ENCODE results near the gene TOMM20.
A peak's percentile ranks its signal among the peaks of the same experiment; 100 is the strongest.
"Not testable (repeated sequence)": the region's sequence is repeated elsewhere in the genome, so short reads cannot be mapped to it uniquely, and the experiment has no call there.

Gene TOMM20

DNA sequence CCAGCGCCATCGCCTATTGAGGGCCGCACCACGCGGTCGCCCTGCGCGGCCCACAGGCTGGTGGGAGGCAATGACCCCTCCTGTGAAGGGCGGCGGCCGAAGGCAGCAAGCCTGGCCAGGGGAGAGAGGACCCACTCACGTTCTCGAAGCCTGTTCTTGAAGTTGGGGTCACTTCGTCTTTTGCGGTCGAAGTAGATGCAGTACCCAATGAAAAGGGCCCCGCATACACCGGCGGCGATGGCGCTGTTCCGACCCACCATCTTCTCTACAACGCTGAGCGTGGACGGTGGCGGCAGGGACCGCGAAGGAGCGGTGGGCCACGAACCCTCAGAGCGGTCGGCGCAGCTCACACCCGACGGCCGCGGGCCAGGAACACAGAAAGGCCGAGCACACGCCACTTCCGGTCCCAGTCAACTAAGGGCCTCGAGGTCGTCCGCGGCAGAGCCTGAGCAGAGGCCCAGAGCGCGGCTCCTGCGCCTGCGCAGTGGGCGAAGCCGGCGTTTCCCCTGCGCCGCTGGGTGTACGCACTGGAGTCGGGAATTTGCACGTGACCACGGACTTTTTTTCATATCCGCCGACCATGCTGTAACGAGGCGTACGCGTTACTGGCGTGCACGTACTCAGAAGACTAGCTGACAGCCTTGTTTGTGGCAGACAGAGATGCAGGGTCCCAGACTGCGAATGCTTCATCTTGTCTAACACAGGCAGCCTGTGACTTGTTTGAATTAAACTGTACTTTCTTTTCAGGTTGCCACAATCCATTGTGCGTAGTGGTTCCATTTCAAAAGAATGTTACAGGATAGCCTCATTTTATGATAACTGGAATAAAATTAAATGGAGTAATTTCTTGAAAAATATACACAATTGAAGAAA is at the start of gene TOMM20:
Gene TOMM20, minus strand, starts transcription at position 382 of the 873 bp plus-strand sequence. Its CDS starts 122 bp downstream, at position 260.
- DNase-seq: peak; percentile 99

DNA sequence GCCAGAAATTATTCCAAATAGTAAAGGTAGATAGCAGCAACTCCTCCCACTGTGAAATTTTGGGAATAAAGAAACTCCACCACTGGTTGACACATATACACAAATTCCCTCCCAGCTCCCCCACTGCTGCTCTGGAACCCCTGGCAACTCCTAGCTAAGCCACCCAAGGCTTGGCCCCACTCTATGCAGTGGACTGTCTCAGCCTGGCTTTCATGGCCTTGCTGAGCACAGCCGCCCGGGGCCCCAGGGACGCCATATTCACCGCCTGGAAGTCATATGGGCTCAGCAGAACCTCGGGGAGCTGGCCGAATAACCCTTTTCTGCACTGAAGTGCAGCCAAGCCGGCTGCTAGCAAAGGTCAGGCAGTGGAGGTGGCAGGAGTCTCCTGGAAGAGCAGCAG is 47.8 kb upstream of the TOMM20 start:
- DNase-seq: no peak

DNA sequence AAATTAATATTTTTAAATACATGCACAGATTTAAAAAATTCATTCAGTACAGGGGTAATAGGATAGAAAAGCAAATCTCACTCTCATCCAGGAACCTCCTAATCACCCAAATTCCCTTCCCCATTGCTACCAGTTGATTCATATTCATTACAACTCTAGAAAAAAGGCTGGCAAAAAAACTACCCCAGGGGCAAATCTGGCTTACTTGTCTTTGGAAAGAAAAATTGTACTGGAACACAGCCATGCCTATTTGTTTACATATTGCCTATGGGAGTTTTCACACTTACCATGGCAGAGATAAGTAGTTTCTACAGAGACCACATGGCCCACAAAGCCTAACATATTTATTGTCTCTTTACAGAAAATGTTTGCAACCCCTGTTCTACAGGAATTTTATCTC is 41.3 kb upstream of the TOMM20 start:
- DNase-seq: no peak

DNA sequence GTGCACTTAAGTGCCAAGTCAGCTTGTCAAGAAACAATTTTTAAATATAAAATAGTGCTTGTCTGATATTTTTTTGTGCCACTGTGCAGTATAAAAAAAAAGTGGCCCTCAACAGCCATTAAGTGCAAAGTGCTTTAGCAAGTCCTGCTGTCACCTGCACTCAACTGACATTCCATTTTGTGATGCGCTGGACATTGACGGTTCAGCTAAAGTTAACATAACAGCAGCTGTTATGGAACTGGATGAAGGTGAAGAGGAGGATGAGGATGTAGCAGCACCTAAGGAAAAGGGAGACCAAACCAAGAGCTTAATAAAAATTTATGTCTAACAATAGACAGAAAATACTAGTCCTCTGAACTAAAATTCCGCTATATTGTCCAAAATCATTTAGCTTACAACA is 39.7 kb upstream of the TOMM20 start:
- no peak for DNase-seq

DNA sequence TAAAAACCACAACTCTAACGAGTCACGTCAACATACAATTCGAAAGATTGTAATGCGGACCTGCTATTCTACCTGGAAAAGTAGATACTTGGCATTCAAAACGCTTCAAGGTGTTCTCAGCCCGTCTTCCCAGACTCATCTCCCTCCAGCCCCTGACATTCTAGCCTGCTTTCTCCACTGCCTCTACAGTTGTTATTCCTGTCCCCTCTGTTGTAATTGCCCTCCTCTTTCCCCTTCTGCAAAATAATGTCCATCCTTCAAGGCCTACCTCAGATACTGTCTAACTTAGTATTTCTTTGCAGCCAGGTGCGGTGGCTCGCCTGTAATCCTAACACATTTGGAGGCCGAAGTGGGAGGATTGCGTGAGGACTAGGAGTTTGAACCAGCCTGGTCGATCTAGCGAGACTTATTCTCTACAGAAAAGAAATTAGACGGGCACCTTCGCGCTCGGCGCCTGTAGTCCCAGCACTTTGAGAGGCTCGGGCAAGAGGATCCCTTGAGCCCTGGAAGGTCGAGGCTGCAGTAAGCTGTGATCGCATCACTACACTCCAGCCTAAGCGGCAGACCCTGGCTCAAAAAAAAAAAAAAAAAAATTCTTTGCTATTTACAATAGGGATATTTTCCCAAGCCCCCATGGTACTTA is 33.2 kb upstream of the TOMM20 start:
- DNase-seq: no peak

DNA sequence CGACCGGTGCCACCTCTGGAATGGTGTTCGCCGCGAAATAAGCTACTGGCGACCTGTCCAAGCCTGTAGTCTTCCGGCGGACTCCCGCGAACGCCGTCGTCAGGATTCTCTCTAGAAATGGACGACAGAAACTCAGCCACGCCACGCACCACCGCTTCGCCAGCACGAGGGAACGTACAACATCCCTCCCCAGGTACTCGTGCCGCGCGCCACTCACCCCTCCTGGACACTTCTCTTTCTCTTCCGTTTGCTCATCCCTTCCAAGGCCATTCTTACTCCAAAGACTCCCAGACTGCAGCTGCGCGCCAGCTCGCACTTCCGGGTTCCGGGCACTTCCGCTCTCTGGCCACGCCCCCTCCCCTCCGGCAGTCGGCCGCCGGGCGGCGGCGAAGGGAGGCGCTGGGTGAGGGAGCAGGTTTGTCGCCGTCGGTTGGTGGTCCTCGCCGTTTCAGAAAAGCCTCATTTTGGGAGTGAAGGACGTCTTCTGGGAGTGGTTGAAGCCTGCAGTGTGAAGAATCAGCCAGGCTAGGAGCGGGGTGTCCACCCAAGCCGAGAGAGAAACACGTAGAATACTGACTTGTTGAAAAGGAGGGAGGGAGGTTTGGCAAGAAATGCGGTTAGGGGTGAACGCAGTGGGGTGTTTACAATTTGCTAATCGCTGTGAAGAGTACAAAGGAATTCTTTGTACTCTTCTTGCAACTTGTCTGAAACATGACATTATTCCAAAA is 32.5 kb upstream of the TOMM20 start, which contains the start of gene RBM34:
Gene RBM34, minus strand, starts transcription at position 294 of the 728 bp plus-strand sequence. Its CDS starts 24 bp downstream, at position 270.
- DNase-seq: peak; percentile 91 to 92

DNA sequence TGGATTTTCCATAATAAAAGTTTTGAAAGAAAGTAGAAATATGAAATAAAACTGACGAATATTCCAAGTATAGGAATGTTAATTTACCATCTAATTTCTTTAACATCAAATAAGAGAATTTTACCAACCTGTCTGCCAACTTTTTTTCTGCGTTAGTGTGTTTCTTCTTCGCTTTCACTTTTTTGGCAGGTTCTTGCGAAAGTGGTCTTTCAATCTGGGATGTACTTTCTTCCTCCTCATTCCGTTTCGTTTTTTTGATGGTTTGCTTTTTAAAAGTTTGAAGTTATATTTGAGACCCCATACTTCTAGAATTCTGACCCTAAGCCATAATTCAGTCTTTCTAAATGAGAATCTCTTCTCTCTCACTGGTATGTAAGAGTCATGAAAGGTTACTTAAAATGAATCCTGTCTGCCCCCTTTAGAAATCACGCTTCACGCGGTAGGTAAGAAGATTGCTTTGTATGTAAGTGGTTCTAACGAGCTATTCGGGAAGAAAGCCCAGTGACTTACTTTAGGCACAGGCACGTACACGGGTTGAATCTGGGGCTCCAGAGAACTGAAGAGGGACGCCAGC is 31.8 kb upstream of the TOMM20 start:
- no peak for DNase-seq

DNA sequence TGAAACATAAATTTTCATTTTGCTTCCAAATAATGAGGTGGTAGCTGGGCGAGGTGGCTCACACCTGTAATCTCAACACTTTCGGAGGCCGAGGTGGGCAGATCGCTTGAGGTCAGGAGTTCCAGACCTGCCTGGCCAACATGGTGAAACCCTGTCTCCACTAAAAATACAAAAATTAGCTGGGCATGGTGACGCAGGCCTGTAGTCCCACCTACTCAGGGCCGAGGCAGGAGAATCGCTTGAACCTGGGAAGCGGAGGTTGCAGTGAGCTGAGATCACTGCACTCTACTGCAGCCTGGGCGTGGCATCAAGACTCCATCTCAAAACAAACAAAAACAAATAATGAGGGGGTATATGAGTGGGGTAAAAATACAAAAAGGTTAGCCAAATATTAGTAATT is 31.3 kb upstream of the TOMM20 start:
- not testable (repeated sequence) for DNase-seq

DNA sequence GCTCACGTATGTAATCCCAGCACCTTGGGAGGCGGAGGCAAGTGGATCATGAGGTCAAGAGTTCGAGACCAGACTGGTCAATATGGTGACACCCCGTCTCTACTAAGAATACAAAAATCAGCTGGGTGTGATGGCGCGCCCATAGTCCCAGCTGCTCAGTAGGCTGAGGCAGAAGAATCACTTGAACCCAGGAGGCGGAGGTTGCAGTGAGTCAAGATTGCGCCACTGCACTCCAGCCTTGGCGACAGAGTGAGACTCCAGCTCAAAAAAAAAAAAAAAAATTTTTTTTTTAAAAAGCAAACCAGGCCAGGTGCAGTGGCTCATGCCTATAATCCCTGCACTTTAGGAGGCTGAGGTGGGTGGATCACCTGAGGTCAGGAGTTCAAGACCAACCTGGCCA is 30.6 kb upstream of the TOMM20 start:
- DNase-seq: not testable (repeated sequence)

DNA sequence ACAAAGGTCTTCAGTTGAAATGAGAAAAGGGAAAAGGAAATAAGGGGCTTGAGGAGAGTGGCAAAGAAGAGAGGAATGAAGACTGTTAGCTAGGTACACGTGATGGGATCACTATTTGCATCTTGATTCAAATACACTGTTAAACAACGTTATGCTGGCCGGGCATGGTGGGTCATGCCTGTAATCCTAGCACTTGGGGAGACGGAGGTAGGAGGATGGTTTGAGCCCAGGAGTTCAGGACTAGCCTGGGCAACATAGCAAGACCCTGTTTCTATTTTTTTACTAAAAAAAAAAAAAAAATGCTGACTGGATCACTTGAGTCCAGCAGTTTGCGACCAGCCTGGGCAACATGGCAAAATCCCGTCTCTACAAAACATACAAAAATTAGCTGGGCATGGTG is 30.0 kb upstream of the TOMM20 start:
- DNase-seq: no peak

DNA sequence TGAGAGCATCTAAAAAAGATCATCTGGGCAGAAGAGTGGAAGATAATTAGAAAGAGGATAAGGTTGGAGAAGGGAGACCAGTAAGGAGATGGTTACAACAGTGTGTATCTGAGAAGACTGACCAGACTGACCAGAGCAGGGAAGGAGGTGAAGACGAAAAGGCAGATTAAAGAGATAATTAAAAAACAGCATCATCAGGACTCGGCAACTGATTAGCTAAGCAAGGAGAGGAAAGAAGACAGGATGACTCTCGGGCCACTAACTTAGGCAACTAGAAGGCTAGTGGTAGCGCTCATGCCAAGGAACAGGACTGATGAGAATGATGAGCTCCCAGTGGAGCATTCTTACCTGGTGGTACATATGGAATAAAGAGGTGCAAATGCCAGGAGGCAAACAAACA is 28.5 kb upstream of the TOMM20 start:
- DNase-seq: no peak

DNA sequence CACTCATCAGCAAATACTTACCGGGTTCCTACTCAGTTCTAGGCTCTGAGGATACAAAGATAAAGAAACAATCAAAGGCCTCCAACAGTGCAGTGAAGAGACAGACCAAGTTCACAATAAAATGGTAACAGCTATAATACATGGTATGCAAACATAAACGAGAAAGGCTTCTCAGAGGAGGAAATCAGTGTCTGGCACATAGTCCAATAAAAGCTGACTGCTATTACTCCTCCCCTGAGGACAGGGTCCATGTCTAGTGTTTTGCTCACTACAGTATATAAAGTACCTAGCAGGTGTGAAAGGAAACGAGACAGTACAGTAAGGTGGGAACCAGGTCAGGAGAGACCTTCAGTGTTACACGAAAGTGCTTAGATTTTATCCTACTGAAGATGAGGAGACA is 28.1 kb upstream of the TOMM20 start:
- DNase-seq: no peak

DNA sequence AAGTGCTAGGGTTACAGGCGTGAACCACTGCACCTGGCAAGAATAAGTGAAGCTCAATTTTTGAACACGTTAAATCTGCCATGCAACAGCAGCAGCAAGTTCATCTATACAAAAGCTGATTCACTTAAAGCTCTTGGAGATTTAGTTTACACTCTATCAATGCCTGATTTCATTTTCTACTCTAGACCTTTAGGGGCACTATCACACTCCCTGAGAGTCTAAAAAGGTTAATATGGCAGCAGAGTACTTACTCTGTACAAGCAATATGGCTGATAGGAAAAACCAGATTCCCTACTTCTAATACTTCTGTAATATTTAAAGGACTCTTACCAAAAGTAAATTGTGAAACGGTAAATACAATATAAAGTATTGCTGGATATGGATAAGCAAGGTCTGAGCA is 27.6 kb upstream of the TOMM20 start:
- no peak for DNase-seq

DNA sequence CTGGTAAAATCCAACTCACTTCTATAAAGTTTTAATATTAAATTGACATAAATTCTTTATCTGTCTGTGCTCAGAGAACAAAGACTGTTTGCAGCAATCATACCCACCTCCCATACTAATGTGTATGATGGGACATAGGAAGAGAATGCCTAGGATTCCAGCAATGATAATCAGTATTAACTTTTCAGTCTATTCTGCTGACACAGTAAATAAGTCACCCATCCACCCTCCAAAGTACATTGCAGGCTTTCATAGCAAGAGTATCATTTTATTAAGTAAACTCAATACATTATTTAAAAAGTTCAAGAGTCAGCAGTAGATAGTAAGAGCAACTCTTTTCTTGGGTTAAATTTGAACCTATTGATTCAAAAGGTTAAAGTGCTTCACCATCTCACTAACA is 23.6 kb upstream of the TOMM20 start:
- DNase-seq: no peak

DNA sequence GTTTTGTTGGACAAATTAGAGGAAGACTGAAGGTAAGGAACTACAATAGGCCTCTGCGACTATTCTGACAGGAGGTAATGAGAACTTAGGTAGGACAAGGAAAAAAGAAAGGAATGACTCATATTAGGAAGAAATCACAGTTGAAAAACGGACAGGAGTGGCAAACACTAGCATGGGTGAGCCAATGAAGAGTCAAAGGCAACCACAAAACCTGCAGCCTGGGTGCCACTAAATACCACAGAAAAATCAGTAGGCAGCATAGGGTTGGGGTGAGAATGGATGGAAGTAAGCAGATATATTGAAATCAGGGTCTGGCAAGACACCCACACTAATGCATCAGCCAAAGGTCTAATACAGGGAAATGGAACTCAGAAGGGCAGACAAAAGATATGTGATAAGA is 22.4 kb upstream of the TOMM20 start:
- DNase-seq: no peak

DNA sequence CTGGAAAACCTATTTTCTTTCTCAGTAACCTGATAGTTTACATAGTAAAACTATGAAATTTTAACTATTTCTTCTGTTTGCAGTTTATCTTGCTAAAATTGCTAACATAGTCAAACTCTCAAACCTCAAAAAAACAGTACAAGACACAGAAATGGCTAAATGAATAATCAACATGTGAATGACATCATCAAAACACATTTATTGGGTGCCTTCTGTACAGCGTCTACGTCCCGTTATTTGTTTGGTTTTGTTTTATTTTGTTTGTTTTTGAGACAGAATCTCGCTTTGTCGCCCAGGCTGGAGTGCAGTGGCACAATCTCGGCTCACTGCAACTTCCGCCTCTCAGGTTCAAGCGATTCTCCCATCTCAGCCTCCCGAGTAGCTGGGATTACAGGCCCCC is 21.2 kb upstream of the TOMM20 start:
- DNase-seq: no peak

DNA sequence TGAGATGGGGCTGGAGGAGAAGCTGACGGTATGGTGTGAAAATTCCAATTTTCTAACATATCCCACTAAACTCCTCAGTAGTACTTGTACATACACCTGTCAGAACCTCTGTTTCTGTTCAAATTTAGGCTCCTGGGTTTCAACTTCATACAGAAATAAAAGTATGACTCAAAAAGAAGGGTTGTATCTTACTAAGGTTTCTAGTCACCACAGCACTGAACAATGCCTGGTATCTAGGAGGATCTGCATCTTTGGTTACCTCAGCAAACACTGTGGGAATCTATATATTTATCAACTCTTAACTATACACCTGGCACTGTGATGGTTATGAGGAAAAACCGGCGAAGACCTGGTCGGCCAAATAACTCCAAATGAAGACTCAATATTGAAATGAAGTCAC is 18.6 kb upstream of the TOMM20 start:
- DNase-seq: no peak

DNA sequence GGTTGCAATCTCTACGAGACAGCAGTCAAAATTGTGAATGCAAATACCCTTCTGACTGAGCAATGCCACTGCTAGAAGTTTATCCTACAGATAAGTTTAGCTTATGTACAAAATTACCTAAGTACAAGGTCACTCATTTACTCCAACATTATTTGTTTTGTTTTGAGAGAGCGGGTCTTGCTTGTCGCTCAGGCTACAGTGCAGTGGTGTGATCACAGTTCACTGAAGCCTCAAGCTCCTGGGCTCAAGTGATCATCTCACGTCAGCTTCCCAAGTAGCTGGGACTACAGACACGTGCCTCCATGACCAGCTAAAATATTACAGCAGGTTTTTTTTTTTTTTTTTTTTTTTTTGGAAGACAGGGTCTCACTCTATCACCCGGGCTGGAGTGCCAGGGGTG is 17.0 kb upstream of the TOMM20 start:
- DNase-seq: no peak

DNA sequence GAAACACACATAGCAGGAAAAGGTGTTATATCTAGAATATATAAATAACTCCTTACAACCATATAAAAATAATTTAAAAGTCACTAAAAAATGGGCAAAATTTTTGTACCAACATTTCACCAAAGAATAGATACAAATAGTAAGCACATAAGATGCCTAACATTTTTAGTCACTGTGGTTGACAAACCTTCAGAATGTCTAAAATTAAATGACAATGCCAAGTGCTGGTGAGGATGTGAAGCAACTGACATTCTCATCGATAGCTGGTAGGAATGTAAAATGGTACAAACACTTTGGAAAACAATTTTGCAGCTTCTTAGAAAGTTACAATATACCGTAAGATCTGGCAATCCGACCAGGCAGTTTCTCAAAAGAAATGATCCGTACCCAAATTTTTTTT is 14.4 kb upstream of the TOMM20 start:
- DNase-seq: no peak

DNA sequence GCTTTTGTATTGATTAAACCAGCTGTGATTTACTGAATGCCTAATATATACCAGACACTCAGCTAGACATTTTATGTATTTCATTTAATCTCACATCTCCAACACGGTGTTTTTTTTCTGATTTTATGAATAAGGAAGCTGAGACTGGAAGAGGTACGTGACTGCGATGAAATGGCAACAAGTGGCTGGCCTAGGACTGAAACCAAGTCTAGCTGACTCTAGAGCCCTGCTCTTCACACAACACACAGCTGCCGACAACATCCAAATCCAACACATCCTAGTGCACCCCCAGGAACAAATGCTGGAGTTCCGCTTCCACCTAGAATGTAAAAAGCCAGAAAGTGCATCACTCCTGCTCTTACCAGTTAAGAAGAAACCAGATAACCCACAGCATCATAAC is 10.7 kb upstream of the TOMM20 start:
- no peak for DNase-seq

DNA sequence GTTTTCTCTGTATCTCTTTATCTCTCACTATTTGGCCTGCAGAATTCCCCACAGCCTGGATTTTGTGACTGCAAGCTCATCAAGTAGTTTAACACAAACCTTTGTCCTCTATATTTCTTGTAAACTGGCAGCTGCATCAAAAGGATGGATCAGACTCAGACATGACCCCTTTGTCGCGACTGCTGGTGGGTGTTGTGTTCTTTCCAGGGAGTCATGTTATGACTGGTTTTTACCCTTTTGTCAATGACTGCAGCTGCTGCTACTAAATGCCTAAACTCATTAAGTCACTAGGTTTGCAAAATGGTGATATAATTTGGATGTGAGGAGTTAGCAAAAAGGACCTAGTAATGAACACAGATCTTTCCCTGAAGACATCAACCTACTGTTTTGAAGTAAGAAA is 10.2 kb upstream of the TOMM20 start:
- DNase-seq: no peak

DNA sequence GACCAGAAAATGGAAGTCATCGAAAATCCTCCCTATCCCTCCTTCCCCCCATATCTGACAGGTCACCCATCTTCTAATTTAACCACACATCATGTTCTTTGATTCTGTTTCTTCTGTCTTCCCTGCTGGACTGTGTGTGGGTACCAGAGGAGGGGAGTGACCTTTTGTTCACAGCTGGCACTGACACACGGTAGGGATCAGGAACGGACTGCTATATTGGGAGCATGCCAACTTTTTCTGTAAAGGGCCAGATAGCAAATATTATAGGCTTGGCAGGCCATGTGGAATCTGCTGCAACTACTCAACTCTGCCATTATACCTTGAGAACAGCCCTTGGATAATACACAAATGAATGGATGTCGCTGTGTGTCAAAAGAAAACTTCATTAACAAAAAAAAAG is 7.5 kb upstream of the TOMM20 start:
- DNase-seq: no peak

DNA sequence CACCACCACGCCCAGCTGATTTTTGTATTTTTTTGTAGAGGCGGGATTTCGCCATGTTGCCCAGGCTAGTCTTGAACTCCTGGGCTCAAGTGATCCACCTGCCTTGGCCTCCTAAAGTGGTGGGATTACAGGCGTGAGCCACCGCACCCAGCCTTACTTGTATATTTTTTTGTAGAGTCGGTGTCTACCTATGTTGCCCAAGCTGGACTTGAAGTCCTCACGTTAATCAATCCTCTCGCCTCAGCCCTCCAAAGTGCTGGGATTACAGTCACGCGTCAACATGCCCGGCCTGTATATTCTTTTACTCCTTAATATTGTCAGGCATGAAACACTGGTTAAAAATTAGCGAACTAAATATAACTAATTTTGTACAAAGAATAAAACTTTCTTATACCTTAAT is 5.5 kb upstream of the TOMM20 start:
- DNase-seq: no peak
